SIG-M5 (cell line): ENCODE measurements around the gene STK16.
A peak's percentile ranks its signal among the peaks of the same experiment; 100 is the strongest.

ENCODE experiments used
- DNase-seq: peaks from one replicate; lab custom pipeline; 2025; lab: John Stamatoyannopoulos, UW

Gene STK16

DNA sequence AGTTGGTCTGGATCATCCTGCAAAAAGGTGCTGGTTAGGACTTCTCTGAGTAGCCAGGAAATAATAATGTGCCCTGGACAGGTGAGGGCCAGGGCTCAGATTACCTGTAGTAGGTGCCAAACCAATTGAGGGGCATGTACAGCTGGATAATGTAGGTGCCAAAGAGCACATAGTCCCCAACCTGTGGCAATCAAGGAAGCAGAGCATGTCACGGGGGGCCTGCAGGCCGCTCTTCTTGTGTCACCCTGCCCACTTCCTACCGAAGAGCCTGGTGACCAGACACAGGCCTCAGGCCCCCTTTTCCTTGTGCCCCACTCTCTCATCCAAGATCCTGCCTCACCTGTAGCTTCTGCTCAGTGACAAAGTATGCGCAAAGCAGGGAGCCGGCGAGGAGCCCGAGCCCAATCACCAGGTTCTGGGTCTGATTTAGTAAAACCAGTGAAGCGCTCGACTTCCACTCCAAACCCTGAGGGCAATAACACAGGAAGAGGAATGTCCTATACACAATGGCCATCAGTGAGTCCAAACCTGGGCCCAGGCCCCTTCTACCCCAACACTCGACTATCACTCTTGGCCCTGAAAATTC, 31.7 kb upstream of the STK16 start:
- no peak for DNase-seq

DNA sequence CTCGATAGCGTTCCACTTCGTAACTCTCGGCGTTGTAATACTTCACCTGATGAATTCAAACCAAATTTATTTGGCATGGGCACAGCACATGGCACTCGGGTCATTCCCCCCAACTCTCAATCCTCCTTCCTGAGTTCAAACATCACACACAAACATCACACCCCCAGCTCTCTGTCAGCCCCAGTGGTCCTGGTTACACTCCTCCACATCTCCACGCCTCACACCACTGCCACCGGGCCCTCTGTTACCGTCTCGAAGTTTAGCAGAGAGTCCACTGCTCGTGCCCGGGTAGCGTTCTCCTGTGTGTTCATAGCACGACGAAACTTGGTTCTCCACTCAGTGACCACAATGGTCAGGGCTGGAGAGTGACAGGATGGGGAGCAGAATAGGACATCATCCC, 31.1 kb upstream of the STK16 start:
- DNase-seq, result no peak

DNA sequence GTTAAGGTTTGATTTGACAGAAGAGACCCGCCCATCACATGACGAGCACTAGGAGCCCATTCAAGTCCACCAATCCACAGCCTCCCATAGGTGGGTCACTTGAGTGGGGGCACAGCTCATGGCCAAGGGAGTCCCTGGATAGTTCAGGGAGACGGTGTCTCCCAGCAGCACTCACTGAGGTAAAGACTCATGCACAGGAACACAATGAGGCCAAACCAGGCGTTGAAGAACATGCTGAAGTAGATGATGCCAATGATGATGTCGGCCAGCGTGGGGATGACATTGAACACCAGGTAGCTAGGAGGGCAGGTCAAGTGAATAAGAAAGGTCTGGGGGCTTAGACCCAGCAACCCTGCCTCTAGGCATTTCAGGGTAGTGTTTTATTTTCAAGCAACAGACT, 30.5 kb upstream of the STK16 start:
- DNase-seq, result no peak

DNA sequence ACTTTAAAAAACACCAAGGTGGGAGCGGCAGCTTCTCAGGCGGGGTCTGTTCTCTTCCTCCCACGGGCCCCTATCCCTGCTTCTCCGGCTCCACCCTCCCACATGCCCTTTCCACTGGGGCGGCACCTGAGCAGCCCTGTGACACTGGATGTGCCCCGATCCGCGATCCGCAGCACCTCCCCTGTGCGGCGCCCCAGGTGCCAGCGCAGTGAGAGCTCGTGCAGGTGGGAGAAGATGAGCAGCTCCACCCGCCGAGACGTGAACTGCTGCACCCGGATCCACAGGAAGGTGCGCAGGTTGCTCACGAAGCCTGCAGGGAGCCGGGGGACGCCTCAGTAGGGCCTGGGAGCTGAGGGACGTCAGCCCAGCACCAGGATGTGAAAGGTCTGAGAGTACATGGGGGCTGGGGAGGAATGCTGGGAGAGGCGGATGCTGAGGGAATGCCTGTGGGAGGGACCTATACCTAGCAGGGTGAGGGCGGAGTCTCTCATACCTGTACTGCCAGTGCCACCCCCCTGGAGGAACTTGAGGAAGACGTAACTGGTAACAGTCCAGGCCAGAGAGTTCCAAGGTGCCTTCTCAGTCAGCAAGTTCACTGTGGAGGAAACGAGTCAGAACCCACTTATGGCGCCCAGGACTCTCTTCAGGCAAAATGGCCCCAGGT, 29.3 kb upstream of the STK16 start:
- DNase-seq, result no peak

DNA sequence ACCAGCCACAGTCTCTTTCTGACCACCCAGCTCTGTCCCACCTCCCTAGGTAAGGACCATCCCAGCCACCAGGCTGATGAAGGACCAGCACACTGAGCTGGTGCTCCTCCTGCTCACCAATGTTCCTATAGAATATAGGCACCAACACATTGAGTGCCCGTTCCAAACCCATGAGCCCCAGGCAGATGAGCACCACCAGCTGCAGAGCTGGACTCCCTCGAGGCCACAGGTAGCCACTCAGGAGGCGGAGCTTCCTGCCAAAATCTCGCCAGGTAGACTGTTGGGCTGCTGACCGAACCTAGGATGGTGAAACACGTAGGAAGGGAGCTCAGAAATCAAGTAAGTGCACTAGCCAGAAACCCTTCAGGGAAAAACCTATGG, 28.8 kb upstream of the STK16 start:
- DNase-seq, result no peak

DNA sequence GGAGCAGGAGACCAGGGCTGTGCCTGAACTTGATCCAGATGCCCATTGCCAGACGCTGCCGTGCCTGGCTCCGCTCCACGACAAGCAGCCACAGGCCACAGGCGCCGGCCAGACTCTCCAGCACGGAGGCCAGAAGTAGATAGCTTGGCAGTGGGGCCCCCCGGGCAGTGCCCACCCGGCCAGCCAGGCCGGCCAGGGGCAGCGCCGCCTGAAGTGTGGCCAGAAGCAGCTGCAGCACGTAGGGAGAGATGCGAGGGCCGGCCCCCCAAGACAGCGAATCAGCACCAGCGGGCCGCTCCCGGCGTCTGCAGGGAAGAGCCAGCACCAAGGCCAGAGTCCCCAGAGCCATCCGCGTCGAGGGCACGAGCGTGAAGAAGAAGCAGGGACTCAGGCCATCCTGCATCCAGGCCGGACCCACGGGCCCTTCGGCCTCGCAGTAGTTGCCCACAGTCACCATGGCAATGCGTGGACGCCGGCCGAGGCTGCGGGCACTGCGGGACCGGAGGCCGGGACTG, 27.0 kb upstream of the STK16 start:
- no peak for DNase-seq

DNA sequence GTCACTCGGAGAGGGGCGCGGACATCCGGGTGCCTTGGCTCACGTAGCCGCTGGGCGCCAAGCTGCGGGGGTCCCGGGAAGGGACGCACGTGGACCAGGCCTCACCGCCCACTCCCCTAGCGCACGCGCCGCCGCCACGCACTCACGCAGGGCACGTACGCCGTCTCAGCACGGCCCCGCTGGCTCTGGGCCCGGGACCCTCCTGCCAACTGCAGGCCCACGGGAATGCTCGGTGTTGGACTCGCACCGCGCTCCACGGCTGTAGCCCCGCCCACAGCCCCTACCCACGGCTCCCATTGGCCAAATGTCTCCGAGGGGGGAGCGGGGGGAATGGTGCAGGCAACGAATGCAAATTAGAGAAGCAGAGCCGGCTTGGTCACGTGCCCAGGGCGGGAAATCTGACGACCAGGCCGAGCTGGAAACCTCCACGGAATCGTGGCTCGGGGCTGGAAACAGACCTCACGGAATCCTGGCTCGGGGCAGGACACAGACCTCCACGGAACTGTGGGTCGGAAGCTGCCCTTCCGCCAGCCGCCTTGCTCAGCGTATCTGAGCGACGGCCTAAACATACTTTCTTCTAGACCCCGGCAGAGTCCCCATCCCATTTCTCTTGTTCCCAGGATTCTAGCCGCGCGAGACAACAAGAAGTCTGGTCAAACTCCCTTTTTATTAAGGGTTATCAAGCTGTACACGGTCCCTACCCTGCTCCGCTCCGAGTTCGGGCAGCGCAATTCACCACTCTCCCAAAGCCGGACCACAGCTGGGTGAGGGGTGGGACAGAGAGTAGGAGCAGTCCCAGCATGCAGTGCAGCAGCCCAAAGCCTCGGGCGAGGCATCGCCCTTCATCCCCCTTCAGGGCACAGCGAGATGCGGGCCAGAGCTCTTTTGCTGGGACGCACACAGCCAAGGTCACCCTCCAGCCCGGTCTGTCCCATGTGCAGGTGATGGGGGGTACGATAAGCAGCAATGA, 26.3 kb upstream of the STK16 start, which contains the start of gene ABCB6:
Gene ABCB6 (minus strand): TSS at position 227 of the 970 bp plus-strand sequence. CDS start 285 bp downstream, outside the sequence.
- no peak for DNase-seq

DNA sequence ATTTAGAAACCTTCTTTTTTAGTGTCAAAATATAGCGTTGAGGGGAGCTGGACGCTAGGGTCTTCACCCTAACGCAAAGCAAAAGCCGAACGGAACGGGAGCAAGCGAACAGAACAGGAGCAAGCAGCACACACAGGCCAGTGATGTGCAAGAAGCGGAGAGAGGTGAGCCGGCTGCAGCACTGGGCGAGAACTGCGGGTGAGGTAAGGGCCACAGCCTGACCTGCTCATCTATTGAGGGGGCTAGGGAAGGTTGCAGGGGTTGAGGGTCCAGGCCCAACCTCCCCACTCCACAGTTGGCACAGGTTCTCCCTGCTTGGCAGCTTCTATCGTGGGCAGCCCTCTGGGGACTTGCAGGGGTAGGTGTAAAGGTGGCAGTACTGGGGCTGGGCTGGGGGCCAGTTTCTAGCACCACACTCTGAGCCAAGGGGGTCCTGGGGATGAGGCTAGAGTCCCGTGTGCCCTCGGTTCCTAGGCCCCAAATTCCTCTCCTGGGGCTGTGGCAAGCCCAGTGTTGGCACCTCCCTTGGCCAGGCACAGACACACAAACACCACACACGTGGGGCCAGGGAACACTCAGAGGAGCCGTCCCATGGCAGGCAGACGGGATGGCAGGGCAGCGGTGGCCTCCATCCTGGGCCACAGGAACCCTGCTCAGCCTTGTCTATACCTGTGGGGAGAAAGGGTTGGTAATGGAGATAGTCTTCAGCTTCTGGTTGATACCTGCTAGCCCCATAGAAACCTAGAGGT, 25.3 kb upstream of the STK16 start:
- no peak for DNase-seq

DNA sequence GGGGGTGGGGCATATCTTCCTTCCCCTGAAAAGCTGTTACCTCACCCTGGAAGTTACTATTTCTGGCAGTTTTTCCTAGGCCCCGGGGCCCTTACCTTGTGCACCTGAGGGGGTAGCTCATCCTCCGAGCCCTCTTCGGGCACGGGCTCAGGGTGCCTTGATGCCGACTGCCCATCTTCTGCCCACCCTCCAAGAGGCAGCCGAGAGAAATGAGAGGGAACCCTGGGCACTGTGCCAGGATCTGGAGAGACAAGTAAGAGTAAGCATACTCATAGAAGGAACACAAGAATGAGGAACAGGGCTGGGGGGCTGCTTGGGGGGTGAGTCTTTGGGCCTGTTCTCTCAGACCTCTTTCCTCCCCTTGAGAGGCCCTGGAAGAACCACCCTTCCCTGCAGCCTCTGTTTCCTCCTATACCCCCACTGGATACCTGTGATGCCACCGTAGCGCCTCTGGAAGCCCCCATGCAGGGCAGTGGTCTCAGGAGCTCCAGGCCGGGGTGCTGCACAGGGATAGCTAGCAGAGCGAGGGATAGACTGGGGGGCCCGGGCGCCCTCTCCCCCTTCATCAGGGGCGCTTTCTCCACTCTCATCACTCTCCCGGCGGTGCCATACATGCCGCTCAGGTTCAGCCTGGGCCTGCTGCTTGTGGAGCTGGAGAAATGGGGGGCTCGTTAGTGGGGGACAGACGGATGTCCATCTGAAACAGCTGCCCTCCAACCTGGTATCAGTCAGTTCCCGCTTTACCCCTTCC, 24.5 kb upstream of the STK16 start:
- no peak for DNase-seq

DNA sequence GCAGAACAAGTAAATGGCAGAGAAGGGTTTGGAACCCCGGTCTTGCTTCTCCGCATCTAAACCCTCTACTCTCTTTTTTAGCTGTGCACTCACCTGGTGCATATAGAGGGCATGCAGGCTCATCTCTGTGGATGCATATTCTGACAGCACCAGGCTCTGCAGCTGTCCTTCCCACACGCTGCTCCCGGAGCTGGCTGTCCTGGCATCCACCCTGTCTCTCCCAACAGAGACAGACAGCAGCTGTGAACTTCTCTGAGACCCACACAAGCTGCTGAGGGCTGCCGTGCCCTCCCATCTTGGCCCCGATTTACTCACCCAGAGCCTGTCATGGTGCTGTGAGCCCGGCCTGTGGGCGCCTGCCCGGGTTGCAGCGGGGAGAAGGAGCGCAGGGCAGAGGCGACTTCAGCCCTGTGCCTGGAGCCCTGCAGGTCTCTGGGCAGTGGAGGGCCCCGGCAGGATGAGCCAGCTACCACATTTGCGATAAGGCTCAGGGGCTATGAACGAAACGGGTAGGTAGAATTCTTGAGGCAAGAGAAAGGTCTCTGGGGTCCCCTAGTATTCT, 23.2 kb upstream of the STK16 start:
- no peak for DNase-seq

DNA sequence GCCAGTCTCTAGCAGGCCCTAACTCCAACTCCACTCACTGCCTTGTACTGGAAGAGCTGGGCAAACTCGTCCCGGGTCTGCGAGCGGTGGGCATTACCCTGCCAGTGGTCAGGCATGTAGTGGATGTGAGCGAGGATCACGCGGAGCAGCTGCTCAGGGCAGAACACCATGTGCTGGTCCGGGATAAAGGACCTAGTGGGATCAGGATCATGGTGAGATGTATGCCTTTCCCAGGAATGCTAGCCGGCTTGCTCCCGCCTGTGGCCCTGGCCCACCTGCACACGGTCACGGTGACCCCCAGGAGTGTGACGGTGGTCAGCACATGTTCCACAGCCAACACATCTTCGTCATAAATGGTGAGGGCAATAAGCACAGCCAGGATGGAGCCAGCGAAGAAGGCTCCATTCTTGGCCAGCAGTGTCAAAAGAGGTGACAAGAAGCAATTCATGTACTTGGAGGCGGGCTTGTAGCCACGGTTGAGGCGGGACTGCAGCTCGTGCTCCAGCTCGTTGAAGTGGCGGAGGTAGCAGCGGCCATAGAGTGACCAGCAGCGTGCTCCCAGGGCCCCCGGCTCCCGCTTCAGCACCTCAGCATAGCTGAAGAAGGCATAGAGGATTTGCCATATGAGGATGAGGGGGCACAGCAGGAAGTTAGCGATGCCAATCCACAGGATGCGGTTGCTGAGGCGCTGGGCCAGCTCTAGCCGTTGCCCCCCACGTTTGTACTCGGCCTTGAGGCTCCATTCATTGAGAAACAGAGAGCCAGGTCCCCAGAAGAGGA, 21.3 kb upstream of the STK16 start:
- DNase-seq, result no peak

DNA sequence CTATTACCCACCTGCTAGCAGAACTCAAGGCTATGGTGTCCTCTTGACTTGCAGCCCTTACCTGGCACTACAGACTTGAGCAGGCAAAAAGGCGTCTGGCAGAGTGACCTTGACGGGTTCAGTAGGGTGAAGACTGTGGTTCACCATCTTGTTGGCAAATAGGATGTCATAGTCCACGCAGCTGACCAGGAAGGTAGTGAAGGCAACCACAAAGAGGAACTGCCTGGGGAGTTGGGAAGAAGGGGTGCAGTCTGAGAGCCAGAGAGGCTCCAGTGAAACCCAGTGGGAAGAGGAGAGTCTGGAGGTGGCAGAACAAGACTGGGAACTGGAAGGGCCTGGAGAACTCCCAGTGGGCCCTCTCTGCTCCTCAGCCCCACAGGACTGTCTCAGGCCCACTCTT, 19.9 kb upstream of the STK16 start:
- DNase-seq, result no peak

DNA sequence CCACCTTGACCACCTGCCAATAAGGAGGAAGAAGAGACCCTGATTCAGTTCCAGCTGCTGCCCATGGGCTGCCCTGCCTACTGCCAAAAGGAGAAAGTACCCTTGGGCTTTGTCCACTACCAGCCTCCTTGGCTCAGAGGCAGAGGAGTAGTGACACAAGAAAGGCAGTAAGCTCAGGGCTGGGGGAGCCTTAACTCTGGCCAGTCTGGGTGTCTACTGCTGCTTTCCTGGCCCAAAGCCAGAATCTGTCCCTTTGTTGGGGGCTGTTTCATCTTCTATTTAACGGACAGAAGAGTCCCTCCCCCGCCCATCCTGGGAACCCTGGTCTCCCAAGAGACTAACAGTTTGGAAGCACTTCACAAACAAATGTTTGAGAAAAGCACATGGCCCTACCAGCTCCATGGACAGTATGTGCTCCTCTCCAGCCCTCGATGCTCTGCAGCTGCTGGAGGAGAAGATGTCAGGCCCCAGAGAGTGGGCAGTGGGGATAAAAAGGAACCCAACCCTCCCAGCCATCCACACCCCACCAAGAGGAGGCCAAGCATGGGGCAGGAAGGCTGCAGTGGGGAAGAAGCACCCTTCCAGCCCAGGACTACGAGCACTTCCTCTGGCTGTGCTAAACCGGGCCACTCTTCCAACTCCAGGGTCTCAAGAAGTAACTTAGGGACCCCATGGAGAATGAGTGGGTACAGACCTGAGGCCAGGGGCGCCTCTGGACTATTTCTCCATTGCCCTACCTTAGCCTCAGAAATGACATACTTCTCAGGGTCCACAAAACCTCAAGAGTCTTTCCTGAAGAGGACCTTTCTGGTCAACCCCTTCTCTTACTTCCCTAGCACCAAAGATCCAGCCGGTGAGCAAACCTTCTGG, 17.0 kb upstream of the STK16 start:
- no peak for DNase-seq

DNA sequence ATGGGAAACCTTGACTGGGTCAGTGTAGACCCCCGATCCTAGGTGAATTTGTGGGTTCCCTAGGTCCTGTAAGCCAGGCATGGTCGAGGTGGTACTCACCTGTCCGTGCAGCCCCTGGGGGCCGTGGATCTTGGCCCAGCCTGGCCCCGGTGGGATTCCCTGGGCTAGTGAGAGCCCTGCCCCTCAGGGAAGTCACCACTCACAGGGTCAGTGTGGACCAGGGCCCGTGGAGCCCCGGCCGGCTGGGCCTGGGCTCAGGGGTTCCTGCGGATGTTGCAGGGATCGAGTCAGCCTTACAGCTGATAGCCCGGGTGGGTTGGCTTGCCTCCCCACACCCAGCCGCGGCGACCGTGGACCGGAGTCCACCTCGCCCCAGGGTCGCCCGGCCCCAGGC, 16.4 kb upstream of the STK16 start:
- DNase-seq, result no peak

DNA sequence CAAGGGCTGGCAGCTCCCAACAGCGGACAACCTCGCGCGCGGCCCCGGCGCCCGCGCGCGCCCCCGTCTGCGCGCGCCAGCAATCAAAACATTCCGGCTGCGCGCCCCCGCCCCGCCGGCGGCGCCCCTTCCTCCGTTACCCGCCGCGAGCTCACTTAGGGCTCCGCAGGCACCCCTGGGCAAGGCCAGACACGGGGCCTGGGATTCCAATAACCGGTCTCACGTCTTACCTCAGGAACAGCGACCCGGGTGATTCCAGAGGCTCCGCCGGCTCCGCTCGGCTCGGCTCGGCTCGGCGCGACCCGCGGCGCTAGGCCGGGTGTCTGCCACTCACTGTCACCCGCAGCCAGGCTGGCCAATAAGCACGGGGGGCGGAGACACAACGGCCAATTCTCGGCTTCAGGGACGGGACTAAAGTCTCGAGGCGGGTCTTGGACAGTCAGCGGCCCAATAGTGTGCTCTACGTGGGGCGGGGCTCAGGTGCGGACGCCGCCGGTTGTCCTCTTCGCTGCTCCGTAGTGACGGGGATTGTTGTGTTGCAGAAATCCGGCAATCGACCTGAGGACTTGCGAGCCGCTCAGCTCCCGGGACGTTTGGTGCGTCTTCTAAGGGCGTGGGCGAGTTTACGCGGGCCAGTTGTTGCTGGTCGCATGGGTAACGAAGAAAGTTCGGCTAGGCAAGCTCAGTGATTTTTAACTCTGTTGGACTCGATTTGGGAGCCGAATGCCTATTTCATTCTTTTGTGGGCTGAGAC, 15.8 kb upstream of the STK16 start, which contains the start of the genes ANKZF1 and ATG9A:
Gene ANKZF1 (plus strand): TSS at position 502 of the 754 bp plus-strand sequence. CDS start 452 bp downstream, outside the sequence.
Gene ATG9A (minus strand): TSS at position 332 of the 754 bp plus-strand sequence. CDS start 1,612 bp downstream, outside the sequence.
- DNase-seq, result peak; percentile 99

DNA sequence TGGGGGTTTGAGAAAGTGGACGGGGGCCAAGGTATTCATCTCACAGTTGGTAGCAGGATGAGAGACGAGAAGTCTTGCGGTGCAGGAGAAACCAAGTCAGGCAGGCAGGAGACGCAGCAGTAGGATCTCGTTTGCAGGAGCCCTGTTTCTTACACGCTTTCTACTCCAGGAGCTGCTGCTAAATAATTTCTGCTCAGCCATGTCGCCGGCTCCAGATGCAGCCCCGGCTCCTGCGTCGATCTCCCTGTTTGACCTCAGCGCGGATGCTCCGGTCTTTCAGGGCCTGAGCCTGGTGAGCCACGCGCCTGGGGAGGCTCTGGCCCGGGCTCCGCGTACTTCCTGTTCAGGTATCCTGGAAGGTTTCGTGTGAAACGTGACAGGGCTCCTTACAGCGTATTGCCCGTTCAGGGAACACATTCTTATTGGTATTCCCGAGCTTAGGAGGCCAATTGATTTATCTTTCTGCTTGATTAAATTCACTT, 15.2 kb upstream of the STK16 start:
- no peak for DNase-seq

DNA sequence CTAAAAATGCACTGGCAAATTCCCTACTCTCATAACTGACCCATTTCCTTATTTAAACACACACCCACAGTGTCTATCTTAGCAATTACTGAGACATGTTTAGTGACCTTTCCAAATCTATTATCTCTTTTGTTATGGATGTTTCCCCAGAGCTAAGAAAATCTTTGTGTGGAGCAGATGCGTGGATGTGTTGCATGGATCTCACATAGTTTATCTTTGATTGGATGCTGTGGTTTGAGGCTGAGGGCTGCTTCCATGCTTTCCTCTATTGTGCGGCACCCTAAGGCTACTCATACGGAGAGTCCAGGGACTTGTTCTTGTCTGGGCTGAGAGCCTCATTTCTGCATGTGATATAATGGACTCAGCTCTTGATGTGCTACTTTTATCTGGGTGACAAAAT, 10.9 kb upstream of the STK16 start:
- no peak for DNase-seq

DNA sequence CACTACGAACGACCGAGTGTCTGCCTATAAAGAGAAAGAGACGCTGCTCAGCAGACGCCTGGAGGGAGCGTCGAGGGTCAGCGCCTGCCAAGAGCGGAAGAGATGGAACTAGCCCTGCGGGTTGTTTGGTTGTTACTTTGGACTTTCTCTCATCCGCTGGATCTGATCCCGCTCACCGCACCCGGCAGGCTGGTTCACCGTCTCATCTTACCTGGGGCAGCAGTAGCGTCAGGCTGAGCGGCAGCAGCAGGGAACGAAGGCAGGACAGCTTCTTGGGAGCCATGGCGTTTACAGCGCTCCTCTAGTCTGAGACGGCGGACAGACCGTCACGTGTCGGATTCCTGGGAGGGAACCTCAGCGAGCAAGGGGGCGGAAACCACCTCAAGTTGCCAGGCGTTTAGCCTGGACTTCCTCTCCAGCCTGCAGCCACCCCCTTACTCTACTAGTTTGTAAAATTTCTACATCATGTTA, 2.0 kb upstream of the STK16 start:
- DNase-seq, result no peak
